Nucleus accumbens (tissue), 56 donors: Measurements from ENCODE around the gene TRAK1.

Experiments
- DNase-seq, 56 donors: peaks; one replicate each; lab custom pipeline; 2025; lab: John Stamatoyannopoulos, UW

TRAK1 gene

GRCh38 chr3:42265059-42265991 is 174.2 kb downstream of the TRAK1 start:
- DNase-seq: no peak

GRCh38 chr3:42266085-42266484 is 174.9 kb downstream of the TRAK1 start, which contains the start of gene CCK:
Gene CCK, minus strand, starts transcription at chr3:42266185. Its CDS starts 2,555 bp downstream, at chr3:42263630.
- DNase-seq: no peak

- DNase-seq: no peak
Observed at GRCh38 chr3:42267878-42268277, 176.7 kb downstream of the TRAK1 start.

GRCh38 chr3:42269647-42270046 is 178.5 kb downstream of the TRAK1 start:
- DNase-seq: no peak

GRCh38 chr3:42270561-42270960 is 179.4 kb downstream of the TRAK1 start:
- DNase-seq: no peak

- DNase-seq: no peak
Observed at GRCh38 chr3:42271786-42272185, 180.6 kb downstream of the TRAK1 start.

GRCh38 chr3:42273361-42273760 is 182.2 kb downstream of the TRAK1 start:
- no peak for DNase-seq

GRCh38 chr3:42274266-42274665 is 183.1 kb downstream of the TRAK1 start:
- no peak for DNase-seq

- DNase-seq: no peak
Observed at GRCh38 chr3:42275217-42275616, 184.1 kb downstream of the TRAK1 start.
